A549 (cell line): ENCODE data around the gene GXYLT2. TPM values are rescaled to one million over a fixed set of nuclear protein-coding genes. Genes with fewer than 3 reads are reported as not detected.

ENCODE experiments used
- ATAC-seq, 2 experiments: fragments of 200-7000 bp in 1 of 2; fragments of >200 bp in 1 of 2; cut with Nextera tagmentation in 1 of 2; cut with Tn5 transposase in 1 of 2; 3 replicates each; pipeline versions ENCODE4 v1.8.0 to v1.9.1; 2018 to 2020; ENCODE audit warnings: mild to moderate bottlenecking in 1 of 2, moderate library complexity in 1 of 2
- CTCF ChIA-PET: fragments of 300-600 bp; sonication (Branson Sonifier 250); formaldehyde crosslinking; extraction: SDS; loops from one replicate; lab custom pipeline; 2021; ENCODE audit warnings: antibody characterized with exemption, inconsistent platforms; lab: Yijun Ruan, JAX
- POLR2A ChIA-PET: fragments of 350-600 bp; formaldehyde crosslinking; extraction: SDS; loops from one replicate; lab custom pipeline; 2021; ENCODE audit warnings: antibody characterized with exemption, inconsistent platforms; lab: Yijun Ruan, JAX
- DNase-seq, 2 experiments: peaks; one replicate each; pipeline versions ENCODE4 v3.0.0 to v3.0.0-alpha.2; 2011 to 2016; ENCODE audit warnings: low read depth in 1 of 2, low spot score in 1 of 2
- FAIRE-seq: peaks from 2 replicates; lab custom pipeline; 2011; peaks lifted over from hg19 to GRCh38; lab: Jason Lieb, UNC
- H3K27ac ChIP-seq, 2 experiments: fragments of >200 bp; sonication (Bioruptor Twin); formaldehyde crosslinking; 3 replicates each; pipeline ENCODE4 v1.5.1; 2016 to 2017
- H3K4me1 ChIP-seq: fragments of >200 bp; sonication (Bioruptor Twin); formaldehyde crosslinking; 3 replicates; pipeline ENCODE4 v1.6.1; 2016
- H3K4me2 ChIP-seq: fragments of >200 bp; sonication (Bioruptor Twin); formaldehyde crosslinking; 3 replicates; pipeline ENCODE4 v1.6.1; 2016
- H3K4me3 ChIP-seq: fragments of >200 bp; sonication (Bioruptor Twin); formaldehyde crosslinking; 3 replicates; pipeline ENCODE4 v1.5.1; 2016
- H3K9me3 ChIP-seq: fragments of >200 bp; sonication (Bioruptor Twin); formaldehyde crosslinking; 3 replicates; pipeline ENCODE4 v1.6.1; 2016
- CBX2 ChIP-seq: fragments of 200-600 bp; sonication (generic); IDR thresholded peaks from 2 replicates; pipeline ENCODE4 v1.6.1; 2016; ENCODE audit warnings: low read depth, mild to moderate bottlenecking, borderline replicate concordance
- EHF ChIP-seq: fragments of 250-450 bp; sonication (Bioruptor Pico); IDR thresholded peaks from 2 replicates; pipeline ENCODE4 v1.5.0; 2020; ENCODE audit warnings: mild to moderate bottlenecking
- EHMT2 ChIP-seq: fragments of 200-600 bp; sonication (generic); IDR thresholded peaks from 2 replicates; pipeline ENCODE4 v1.6.1; 2016; ENCODE audit warnings: antibody characterized with exemption, low read depth, mild to moderate bottlenecking, moderate library complexity
- ESRRA ChIP-seq: fragments of 150-350 bp; IDR thresholded peaks from 2 replicates; pipeline ENCODE4 v1.6.1; 2014; ENCODE audit warnings: mild to moderate bottlenecking, low read length, borderline replicate concordance
- FOXS1 ChIP-seq: fragments of 250-450 bp; sonication (Bioruptor Pico); IDR thresholded peaks from 2 replicates; pipeline ENCODE4 v1.5.0; 2020; ENCODE audit warnings: mild to moderate bottlenecking, moderate library complexity
- HEYL ChIP-seq: fragments of 250-450 bp; sonication (Bioruptor Pico); IDR thresholded peaks from 2 replicates; pipeline ENCODE4 v1.8.0; 2021; ENCODE audit warnings: mild to moderate bottlenecking, moderate library complexity
- HOXB5 ChIP-seq: fragments of 250-450 bp; sonication (Bioruptor Pico); IDR thresholded peaks from 2 replicates; pipeline ENCODE4 v1.5.0; 2020; ENCODE audit warnings: mild to moderate bottlenecking, moderate library complexity
- JUNB ChIP-seq: fragments of >200 bp; sonication (Bioruptor Twin); formaldehyde crosslinking; IDR thresholded peaks from 2 replicates; pipeline ENCODE4 v1.6.1; 2016
- KDM1A ChIP-seq: fragments of 200-600 bp; sonication (generic); IDR thresholded peaks from 2 replicates; pipeline ENCODE4 v1.6.1; 2016; ENCODE audit warnings: low read depth, mild to moderate bottlenecking
- MYC ChIP-seq: IDR thresholded peaks from 2 replicates; pipeline ENCODE4 v1.6.1; 2012; ENCODE audit warnings: mild to moderate bottlenecking, inconsistent platforms, low read length, improper control_type of control experiment, borderline replicate concordance
- NFE2L2 ChIP-seq: fragments of 150-350 bp; conservative IDR thresholded peaks from 2 replicates; pipeline ENCODE4 v1.6.1; 2014; ENCODE audit warnings: low read length
- NR3C1 ChIP-seq: fragments of >200 bp; sonication (Bioruptor Twin); formaldehyde crosslinking; IDR thresholded peaks from 3 replicates; pipeline ENCODE4 v1.6.1; 2017
- PHF8 ChIP-seq: fragments of 200-600 bp; sonication (generic); IDR thresholded peaks from 2 replicates; pipeline ENCODE4 v1.6.1; 2016; ENCODE audit warnings: low read depth, mild to moderate bottlenecking, antibody characterized with exemption, moderate library complexity, borderline replicate concordance
- POLR2AphosphoS2 ChIP-seq: conservative IDR thresholded peaks from 2 replicates; pipeline ENCODE4 v1.6.1; 2012; ENCODE audit warnings: low read length, improper control_type of control experiment, inconsistent platforms
- RNF2 ChIP-seq: fragments of 200-600 bp; sonication (generic); IDR thresholded peaks from 2 replicates; pipeline ENCODE4 v1.6.1; 2016; ENCODE audit warnings: low read depth, mild to moderate bottlenecking, antibody characterized with exemption, moderate library complexity, borderline replicate concordance
- SREBF2 ChIP-seq: fragments of 450-650 bp; IDR thresholded peaks from 2 replicates; pipeline ENCODE4 v1.6.1; 2014; ENCODE audit warnings: mild to moderate bottlenecking, moderate library complexity
- ZC3H11A ChIP-seq: fragments of 450-650 bp; IDR thresholded peaks from 2 replicates; pipeline ENCODE4 v1.6.1; 2014; ENCODE audit warnings: antibody characterized with exemption, mild to moderate bottlenecking
- WGBS: methylation state at CpG from one replicate; pipeline ENCODE4 v1.1.6; 2017; ENCODE audit errors: missing lambda C conversion rate; 5-methylcytosine and 5-hydroxymethylcytosine counted together
- polyA plus RNA-seq, 4 experiments: library from polyadenylated mRNA; depleted of rRNA in 3 of 4; stranded (reverse); fragments of >200 nt; fragmentation: RNase III in 1 of 4; extraction: RNeasy Plus Mini Kit Qiagen cat#74134 plus additional on column Dnase treatment in 1 of 4; gene quantifications; 2 replicates in 3 of 4; 3 replicates in 1 of 4; pipeline ENCODE4 v1.2.3, GENCODE V29; 2011 to 2017
- TF ChIP-seq, protein P1 (sequence below): IDR thresholded peaks from 2 replicates; pipeline ENCODE4 v1.6.1; 2012
- TF ChIP-seq, protein P2 (sequence below): fragments of >200 bp; sonication (Bioruptor Twin); formaldehyde crosslinking; IDR thresholded peaks from 3 replicates; pipeline ENCODE4 v1.6.1; 2016
- TF ChIP-seq, protein P3 (sequence below): fragments of 150-350 bp; IDR thresholded peaks from 2 replicates; pipeline ENCODE4 v1.6.1; 2014; ENCODE audit warnings: low read depth, mild to moderate bottlenecking, low read length
- TF ChIP-seq, protein P4 (sequence below): fragments of >200 bp; sonication (Bioruptor Twin); formaldehyde crosslinking; IDR thresholded peaks from 2 replicates; pipeline ENCODE4 v1.6.1; 2016
- TF ChIP-seq, protein P5 (sequence below): fragments of 250-450 bp; sonication (Bioruptor Pico); IDR thresholded peaks from 2 replicates; pipeline ENCODE4 v1.5.0; 2021; ENCODE audit warnings: mild to moderate bottlenecking, moderate library complexity, borderline replicate concordance
- TF ChIP-seq, protein P6 (sequence below): IDR thresholded peaks from 2 replicates; pipeline ENCODE4 v1.6.1; 2012
- TF ChIP-seq, protein P7 (sequence below): fragments of 200-600 bp; sonication (generic); IDR thresholded peaks from 2 replicates; pipeline ENCODE4 v1.6.1; 2016; ENCODE audit warnings: antibody characterized with exemption, mild to moderate bottlenecking, moderate library complexity
- TF ChIP-seq, protein P8 (sequence below): fragments of 250-450 bp; sonication (Bioruptor Pico); IDR thresholded peaks from 2 replicates; pipeline ENCODE4 v1.5.0; 2020; ENCODE audit warnings: low read depth, mild to moderate bottlenecking, moderate library complexity

GXYLT2 gene
- polyA plus RNA-seq, 2 of the 4 experiments (the other 2 are of a cell fraction), result 1.9 to 3.3 TPM

DNA sequence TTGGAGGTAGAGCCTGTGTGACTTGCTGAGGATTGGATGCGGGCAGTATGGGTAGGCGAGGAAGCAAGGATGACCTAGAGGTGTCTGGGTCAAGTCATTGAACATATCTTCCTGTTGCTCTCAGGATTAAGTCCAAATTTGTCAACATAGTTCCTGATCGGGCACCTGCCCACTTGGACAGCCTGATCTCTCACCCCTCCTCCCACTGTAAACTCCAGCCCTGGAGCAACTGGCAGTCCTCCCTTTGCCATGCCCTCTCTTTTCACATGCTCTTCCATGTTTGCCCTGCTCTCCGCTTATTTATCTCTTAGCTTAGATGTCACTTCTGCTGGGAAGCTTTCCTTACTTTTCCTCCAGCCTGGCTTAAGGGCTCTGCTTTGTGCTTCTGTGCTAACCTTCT lies 61.2 kb downstream of the GXYLT2 start:
- no peak for FAIRE-seq
- no peak overlapping the region for H3K27ac ChIP-seq
- no peak for DNase-seq
- TF ChIP-seq, protein P1, sequence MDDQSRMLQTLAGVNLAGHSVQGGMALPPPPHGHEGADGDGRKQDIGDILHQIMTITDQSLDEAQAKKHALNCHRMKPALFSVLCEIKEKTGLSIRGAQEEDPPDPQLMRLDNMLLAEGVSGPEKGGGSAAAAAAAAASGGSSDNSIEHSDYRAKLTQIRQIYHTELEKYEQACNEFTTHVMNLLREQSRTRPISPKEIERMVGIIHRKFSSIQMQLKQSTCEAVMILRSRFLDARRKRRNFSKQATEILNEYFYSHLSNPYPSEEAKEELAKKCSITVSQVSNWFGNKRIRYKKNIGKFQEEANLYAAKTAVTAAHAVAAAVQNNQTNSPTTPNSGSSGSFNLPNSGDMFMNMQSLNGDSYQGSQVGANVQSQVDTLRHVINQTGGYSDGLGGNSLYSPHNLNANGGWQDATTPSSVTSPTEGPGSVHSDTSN, result no peak
- no peak for TF ChIP-seq ESRRA
- TF ChIP-seq, protein P2, sequence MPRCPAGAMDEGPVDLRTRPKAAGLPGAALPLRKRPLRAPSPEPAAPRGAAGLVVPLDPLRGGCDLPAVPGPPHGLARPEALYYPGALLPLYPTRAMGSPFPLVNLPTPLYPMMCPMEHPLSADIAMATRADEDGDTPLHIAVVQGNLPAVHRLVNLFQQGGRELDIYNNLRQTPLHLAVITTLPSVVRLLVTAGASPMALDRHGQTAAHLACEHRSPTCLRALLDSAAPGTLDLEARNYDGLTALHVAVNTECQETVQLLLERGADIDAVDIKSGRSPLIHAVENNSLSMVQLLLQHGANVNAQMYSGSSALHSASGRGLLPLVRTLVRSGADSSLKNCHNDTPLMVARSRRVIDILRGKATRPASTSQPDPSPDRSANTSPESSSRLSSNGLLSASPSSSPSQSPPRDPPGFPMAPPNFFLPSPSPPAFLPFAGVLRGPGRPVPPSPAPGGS, result no peak
- no peak for TF ChIP-seq HEYL (CRISPR knock-in tag)
- TF ChIP-seq EHF (CRISPR knock-in tag), result no peak
- no peak for TF ChIP-seq POLR2AphosphoS2
- TF ChIP-seq, protein P3, sequence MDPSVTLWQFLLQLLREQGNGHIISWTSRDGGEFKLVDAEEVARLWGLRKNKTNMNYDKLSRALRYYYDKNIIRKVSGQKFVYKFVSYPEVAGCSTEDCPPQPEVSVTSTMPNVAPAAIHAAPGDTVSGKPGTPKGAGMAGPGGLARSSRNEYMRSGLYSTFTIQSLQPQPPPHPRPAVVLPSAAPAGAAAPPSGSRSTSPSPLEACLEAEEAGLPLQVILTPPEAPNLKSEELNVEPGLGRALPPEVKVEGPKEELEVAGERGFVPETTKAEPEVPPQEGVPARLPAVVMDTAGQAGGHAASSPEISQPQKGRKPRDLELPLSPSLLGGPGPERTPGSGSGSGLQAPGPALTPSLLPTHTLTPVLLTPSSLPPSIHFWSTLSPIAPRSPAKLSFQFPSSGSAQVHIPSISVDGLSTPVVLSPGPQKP, result no peak
- TF ChIP-seq FOXS1, result no peak
- no peak for TF ChIP-seq HOXB5
- TF ChIP-seq JUNB, result no peak
- no peak for TF ChIP-seq KDM1A
- no peak for TF ChIP-seq RNF2
- TF ChIP-seq NR3C1, result no peak
- no peak for TF ChIP-seq EHMT2
- no peak for TF ChIP-seq ZC3H11A
- TF ChIP-seq, all 56 proteins: peak for 0
- 91% methylated on average over 4 of the region's 4 CpGs for WGBS
- CTCF ChIA-PET, result interaction anchor here (0.6 to 1.3 kb wide), 3 partner anchors 273 to 553 kb away, joined by 3 to 4 read pairs (median 3); no protein-coding TSS in a partner anchor
- Histone ChIP-seq H3K4me3 (no peak overlapping the region), H3K9me3 (no peaks in the 10 kb centered on the region), H3K4me2 (no peak overlapping the region), H3K4me1 (peaks cover 17% of the 10 kb centered on the region; the same call in 2 of the 3 replicates)
- POLR2A ChIA-PET, result no interaction called here
- no peak for ATAC-seq

DNA sequence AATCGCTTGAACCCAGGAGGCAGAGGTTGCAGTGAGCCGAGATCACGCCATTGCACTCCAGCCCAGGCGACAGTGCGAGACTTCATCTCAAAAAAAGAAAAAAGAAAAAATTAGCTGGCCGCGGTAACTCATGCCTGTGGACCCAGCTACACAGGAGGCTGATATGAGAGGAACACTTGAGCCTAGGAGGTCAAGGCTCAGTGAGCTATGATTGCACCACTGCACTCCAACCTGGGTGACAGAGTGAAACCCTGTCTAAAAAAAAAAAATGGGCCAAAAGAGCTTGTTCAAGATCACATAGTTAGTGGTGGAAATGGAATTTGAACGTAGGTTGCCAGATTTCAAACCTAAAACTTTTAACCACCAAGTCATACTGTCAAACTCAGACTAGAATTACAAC lies 62.5 kb downstream of the GXYLT2 start:
- Histone ChIP-seq H3K4me1 (peaks cover 14% of the 10 kb centered on the region; the same call in 2 of the 3 replicates), H3K4me2 (no peak overlapping the region), H3K27ac (no peak overlapping the region), H3K4me3 (no peak overlapping the region), H3K9me3 (no peaks in the 10 kb centered on the region)
- ATAC-seq (no peak), DNase-seq (no peak), FAIRE-seq (no peak)
- ChIA-PET POLR2A (no interaction called here), CTCF (interaction anchor here (0.6 to 1.1 kb wide), 3 partner anchors 11 to 65 kb away, joined by 3 to 4 read pairs (median 3); no protein-coding TSS in a partner anchor)
- WGBS, result 86% methylated on average over 8 of the region's 8 CpGs
- TF ChIP-seq, protein P1, result no peak
- TF ChIP-seq, protein P4, sequence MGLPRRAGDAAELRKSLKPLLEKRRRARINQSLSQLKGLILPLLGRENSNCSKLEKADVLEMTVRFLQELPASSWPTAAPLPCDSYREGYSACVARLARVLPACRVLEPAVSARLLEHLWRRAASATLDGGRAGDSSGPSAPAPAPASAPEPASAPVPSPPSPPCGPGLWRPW, result no peak
- no peak for TF ChIP-seq POLR2AphosphoS2
- TF ChIP-seq, protein P5, sequence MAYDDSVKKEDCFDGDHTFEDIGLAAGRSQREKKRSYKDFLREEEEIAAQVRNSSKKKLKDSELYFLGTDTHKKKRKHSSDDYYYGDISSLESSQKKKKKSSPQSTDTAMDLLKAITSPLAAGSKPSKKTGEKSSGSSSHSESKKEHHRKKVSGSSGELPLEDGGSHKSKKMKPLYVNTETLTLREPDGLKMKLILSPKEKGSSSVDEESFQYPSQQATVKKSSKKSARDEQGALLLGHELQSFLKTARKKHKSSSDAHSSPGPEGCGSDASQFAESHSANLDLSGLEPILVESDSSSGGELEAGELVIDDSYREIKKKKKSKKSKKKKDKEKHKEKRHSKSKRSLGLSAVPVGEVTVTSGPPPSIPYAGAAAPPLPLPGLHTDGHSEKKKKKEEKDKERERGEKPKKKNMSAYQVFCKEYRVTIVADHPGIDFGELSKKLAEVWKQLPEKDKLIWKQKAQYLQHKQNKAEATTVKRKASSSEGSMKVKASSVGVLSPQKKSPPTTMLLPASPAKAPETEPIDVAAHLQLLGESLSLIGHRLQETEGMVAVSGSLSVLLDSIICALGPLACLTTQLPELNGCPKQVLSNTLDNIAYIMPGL (CRISPR knock-in tag), result no peak
- TF ChIP-seq NFE2L2, result no peak
- TF ChIP-seq CBX2, result no peak
- TF ChIP-seq, protein P6, sequence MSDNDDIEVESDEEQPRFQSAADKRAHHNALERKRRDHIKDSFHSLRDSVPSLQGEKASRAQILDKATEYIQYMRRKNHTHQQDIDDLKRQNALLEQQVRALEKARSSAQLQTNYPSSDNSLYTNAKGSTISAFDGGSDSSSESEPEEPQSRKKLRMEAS, result no peak
- TF ChIP-seq SREBF2, result no peak
- TF ChIP-seq, protein P7, sequence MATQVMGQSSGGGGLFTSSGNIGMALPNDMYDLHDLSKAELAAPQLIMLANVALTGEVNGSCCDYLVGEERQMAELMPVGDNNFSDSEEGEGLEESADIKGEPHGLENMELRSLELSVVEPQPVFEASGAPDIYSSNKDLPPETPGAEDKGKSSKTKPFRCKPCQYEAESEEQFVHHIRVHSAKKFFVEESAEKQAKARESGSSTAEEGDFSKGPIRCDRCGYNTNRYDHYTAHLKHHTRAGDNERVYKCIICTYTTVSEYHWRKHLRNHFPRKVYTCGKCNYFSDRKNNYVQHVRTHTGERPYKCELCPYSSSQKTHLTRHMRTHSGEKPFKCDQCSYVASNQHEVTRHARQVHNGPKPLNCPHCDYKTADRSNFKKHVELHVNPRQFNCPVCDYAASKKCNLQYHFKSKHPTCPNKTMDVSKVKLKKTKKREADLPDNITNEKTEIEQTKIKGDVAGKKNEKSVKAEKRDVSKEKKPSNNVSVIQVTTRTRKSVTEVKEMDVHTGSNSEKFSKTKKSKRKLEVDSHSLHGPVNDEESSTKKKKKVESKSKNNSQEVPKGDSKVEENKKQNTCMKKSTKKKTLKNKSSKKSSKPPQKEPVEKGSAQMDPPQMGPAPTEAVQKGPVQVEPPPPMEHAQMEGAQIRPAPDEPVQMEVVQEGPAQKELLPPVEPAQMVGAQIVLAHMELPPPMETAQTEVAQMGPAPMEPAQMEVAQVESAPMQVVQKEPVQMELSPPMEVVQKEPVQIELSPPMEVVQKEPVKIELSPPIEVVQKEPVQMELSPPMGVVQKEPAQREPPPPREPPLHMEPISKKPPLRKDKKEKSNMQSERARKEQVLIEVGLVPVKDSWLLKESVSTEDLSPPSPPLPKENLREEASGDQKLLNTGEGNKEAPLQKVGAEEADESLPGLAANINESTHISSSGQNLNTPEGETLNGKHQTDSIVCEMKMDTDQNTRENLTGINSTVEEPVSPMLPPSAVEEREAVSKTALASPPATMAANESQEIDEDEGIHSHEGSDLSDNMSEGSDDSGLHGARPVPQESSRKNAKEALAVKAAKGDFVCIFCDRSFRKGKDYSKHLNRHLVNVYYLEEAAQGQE, result no peak
- TF ChIP-seq, protein P8, sequence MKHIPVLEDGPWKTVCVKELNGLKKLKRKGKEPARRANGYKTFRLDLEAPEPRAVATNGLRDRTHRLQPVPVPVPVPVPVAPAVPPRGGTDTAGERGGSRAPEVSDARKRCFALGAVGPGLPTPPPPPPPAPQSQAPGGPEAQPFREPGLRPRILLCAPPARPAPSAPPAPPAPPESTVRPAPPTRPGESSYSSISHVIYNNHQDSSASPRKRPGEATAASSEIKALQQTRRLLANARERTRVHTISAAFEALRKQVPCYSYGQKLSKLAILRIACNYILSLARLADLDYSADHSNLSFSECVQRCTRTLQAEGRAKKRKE, result no peak
- TF ChIP-seq MYC, result no peak
- no peak for TF ChIP-seq PHF8
